ENCODE data around the gene PRSS1.
"Not testable (repeated sequence)": the region's sequence is repeated elsewhere in the genome, so short reads cannot be mapped to it uniquely, and the experiment has no call there.

The PRSS1 gene

GRCh38 chr7:142774826-142775225 lies 25.6 kb downstream of the PRSS1 start:
- no peak for DNase-seq

GRCh38 chr7:142775351-142776115 lies 26.3 kb downstream of the PRSS1 start:
- DNase-seq, result not testable (repeated sequence)

GRCh38 chr7:142776206-142776844 lies 27.1 kb downstream of the PRSS1 start:
- no peak for DNase-seq

- DNase-seq, result not testable (repeated sequence)
These were observed 27.6 kb downstream of the PRSS1 start for GRCh38 chr7:142776845-142777225.

GRCh38 chr7:142777318-142777717 lies 28.0 kb downstream of the PRSS1 start:
- DNase-seq, result no peak

- peak; percentile 10 for DNase-seq
These were observed 33.9 kb downstream of the PRSS1 start for GRCh38 chr7:142782922-142783900.

- DNase-seq, result no peak
These were observed 34.8 kb downstream of the PRSS1 start for GRCh38 chr7:142784096-142784495.

- no peak for DNase-seq
These were observed 35.4 kb downstream of the PRSS1 start for GRCh38 chr7:142784716-142785115.

GRCh38 chr7:142785841-142786250 lies 36.6 kb downstream of the PRSS1 start:
- DNase-seq, result no peak

GRCh38 chr7:142787034-142787768 lies 37.9 kb downstream of the PRSS1 start:
- DNase-seq, result no peak

- no peak for DNase-seq
These were observed 38.5 kb downstream of the PRSS1 start for GRCh38 chr7:142787783-142788182.

GRCh38 chr7:142788303-142789289 lies 39.3 kb downstream of the PRSS1 start:
- DNase-seq, result no peak

GRCh38 chr7:142789441-142789840 lies 40.2 kb downstream of the PRSS1 start:
- DNase-seq, result no peak

GRCh38 chr7:142790056-142790455 lies 40.8 kb downstream of the PRSS1 start:
- DNase-seq, result no peak

GRCh38 chr7:142790555-142790954 lies 41.3 kb downstream of the PRSS1 start:
- DNase-seq, result no peak

- DNase-seq, result no peak
These were observed 42.2 kb downstream of the PRSS1 start for GRCh38 chr7:142791502-142791901.

GRCh38 chr7:142792129-142792528 lies 42.9 kb downstream of the PRSS1 start:
- no peak for DNase-seq

GRCh38 chr7:142792593-142792992 lies 43.3 kb downstream of the PRSS1 start:
- DNase-seq, result no peak

- no peak for DNase-seq
These were observed 43.9 kb downstream of the PRSS1 start for GRCh38 chr7:142793156-142793555.

- DNase-seq, result no peak
These were observed 46.1 kb downstream of the PRSS1 start for GRCh38 chr7:142795339-142795863.

- no peak for DNase-seq
These were observed 46.8 kb downstream of the PRSS1 start for GRCh38 chr7:142796001-142796500.
